Neural progenitor cell (in vitro differentiated cells): ENCODE results near the gene MISP3. TPM values are rescaled to one million over a fixed set of nuclear protein-coding genes. Genes with fewer than 3 reads are reported as not detected.

Experiments used
- DNase-seq: peaks from one replicate; pipeline ENCODE4 v3.0.0-alpha.2; 2016; ENCODE audit warnings: low spot score
- H2AFZ ChIP-seq: fragments of 200-600 bp; sonication (generic); replicated peaks from 2 replicates; pipeline ENCODE4 v1.6.1; 2016; ENCODE audit warnings: antibody characterized with exemption
- H3F3A ChIP-seq: fragments of 200-600 bp; sonication (generic); 2 replicates; pipeline ENCODE4 v1.6.1; 2016; ENCODE audit warnings: antibody characterized with exemption, low read depth
- H3K27ac ChIP-seq: fragments of 200-600 bp; sonication (generic); 2 replicates; pipeline ENCODE4 v1.5.1; 2016; ENCODE audit warnings: mild to moderate bottlenecking
- H3K27me3 ChIP-seq: fragments of 200-600 bp; sonication (generic); 2 replicates; pipeline ENCODE4 v1.6.1; 2016; ENCODE audit warnings: mild to moderate bottlenecking, moderate library complexity
- H3K36me3 ChIP-seq: fragments of 200-600 bp; sonication (generic); 2 replicates; pipeline ENCODE4 v1.5.1; 2016
- H3K4me1 ChIP-seq: fragments of 200-600 bp; sonication (generic); 2 replicates; pipeline ENCODE4 v1.6.1; 2016; ENCODE audit warnings: mixed run types
- H3K4me2 ChIP-seq: fragments of 200-600 bp; sonication (generic); 2 replicates; pipeline ENCODE4 v1.6.1; 2016
- H3K4me3 ChIP-seq: fragments of 200-600 bp; sonication (generic); 2 replicates; pipeline ENCODE4 v1.5.1; 2016
- H3K79me2 ChIP-seq: fragments of 200-600 bp; sonication (generic); 2 replicates; pipeline ENCODE4 v1.6.1; 2016; ENCODE audit warnings: low read depth
- H3K9ac ChIP-seq: fragments of 200-600 bp; sonication (generic); 2 replicates; pipeline ENCODE4 v1.6.1; 2016
- H3K9me3 ChIP-seq: fragments of 200-600 bp; sonication (generic); 2 replicates; pipeline ENCODE4 v1.5.1; 2016; ENCODE audit warnings: low read depth
- H4K20me1 ChIP-seq: fragments of 200-600 bp; sonication (generic); 2 replicates; pipeline ENCODE4 v1.6.1; 2016; ENCODE audit warnings: low read depth
- H3K27ac Mint-ChIP-seq: 3 replicates; pipeline ENCODE4 v1.8.0; 2021; ENCODE audit warnings: mixed read lengths
- H3K27me3 Mint-ChIP-seq: 2 replicates; pipeline ENCODE4 v1.8.0; 2022; ENCODE audit warnings: low read depth, mild to moderate bottlenecking, inconsistent platforms, moderate library complexity, mixed read lengths; ENCODE audit not compliant: insufficient read depth
- H3K36me3 Mint-ChIP-seq: 3 replicates; pipeline ENCODE4 v1.8.0; 2021; ENCODE audit warnings: mixed read lengths
- H3K4me1 Mint-ChIP-seq: 3 replicates; pipeline ENCODE4 v1.8.0; 2021; ENCODE audit warnings: mixed read lengths
- H3K4me3 Mint-ChIP-seq: 3 replicates; pipeline ENCODE4 v1.8.0; 2021; ENCODE audit warnings: mild to moderate bottlenecking, moderate library complexity, mixed read lengths
- H3K9me3 Mint-ChIP-seq: 3 replicates; pipeline ENCODE4 v1.8.0; 2020; ENCODE audit warnings: mixed read lengths
- CTCF ChIP-seq: fragments of 200-600 bp; sonication (generic); IDR thresholded peaks from 2 replicates; pipeline ENCODE4 v1.5.1; 2017; ENCODE audit warnings: antibody characterized with exemption, mild to moderate bottlenecking
- EZH2 ChIP-seq: fragments of 200-600 bp; sonication (generic); IDR thresholded peaks from 2 replicates; pipeline ENCODE4 v1.6.1; 2017; ENCODE audit warnings: antibody characterized with exemption, mild to moderate bottlenecking, moderate library complexity
- EZH2phosphoT487 ChIP-seq: fragments of 200-600 bp; sonication (generic); IDR thresholded peaks from 2 replicates; pipeline ENCODE4 v1.6.1; 2017; ENCODE audit warnings: antibody characterized with exemption
- total RNA-seq: library from RNA; depleted of rRNA; stranded (reverse); fragments of >200 nt; gene quantifications from 2 replicates; pipeline ENCODE4 v1.2.3, GENCODE V29; 2015; ENCODE audit warnings: low replicate concordance

The MISP3 gene
- total RNA-seq, 1 donor from 2014 or later = not detected

- no peaks in the 10 kb centered on the region for H3K79me2 ChIP-seq
- no peak for DNase-seq
- H3K9me3 ChIP-seq = no peaks in the 10 kb centered on the region
- H3F3A ChIP-seq = no peaks in the 10 kb centered on the region
- H3K4me2 ChIP-seq = no peak overlapping the region
- TF ChIP-seq CTCF (no peak), EZH2 (no peak), EZH2phosphoT487 (no peak)
- H3K27me3 ChIP-seq = no peaks in the 10 kb centered on the region
- H3K27me3 Mint-ChIP-seq = no peaks in the 10 kb centered on the region
- no peak overlapping the region for H3K4me3 Mint-ChIP-seq
- no peaks in the 10 kb centered on the region for H3K4me1 Mint-ChIP-seq
- H2AFZ ChIP-seq = no peak overlapping the region
- no peak overlapping the region for H3K27ac Mint-ChIP-seq
- peaks cover 3% of the 10 kb centered on the region for H4K20me1 ChIP-seq
- H3K9me3 Mint-ChIP-seq = no peaks in the 10 kb centered on the region
- no peaks in the 10 kb centered on the region for H3K36me3 ChIP-seq
- peaks cover 7% of the 10 kb centered on the region for H3K36me3 Mint-ChIP-seq
- no peaks in the 10 kb centered on the region for H3K4me1 ChIP-seq
- no peak overlapping the region for H3K27ac ChIP-seq
- no peak overlapping the region for H3K4me3 ChIP-seq
- no peak overlapping the region for H3K9ac ChIP-seq
These were observed 30.7 kb downstream of the MISP3 start for GRCh38 chr19:14103310-14103709.

- peaks cover 6% of the 10 kb centered on the region for H4K20me1 ChIP-seq
- H3K4me1 ChIP-seq = no peaks in the 10 kb centered on the region
- no peak overlapping the region for H3K27ac Mint-ChIP-seq
- H3K9ac ChIP-seq = no peak overlapping the region
- no peak overlapping the region for H3K4me3 Mint-ChIP-seq
- H3K36me3 ChIP-seq = no peaks in the 10 kb centered on the region
- H3K27ac ChIP-seq = no peak overlapping the region
- peaks cover 7% of the 10 kb centered on the region for H3K36me3 Mint-ChIP-seq
- no peak for DNase-seq
- TF ChIP-seq EZH2 (no peak), CTCF (no peak), EZH2phosphoT487 (no peak)
- H3K27me3 Mint-ChIP-seq = peaks cover 2% of the 10 kb centered on the region
- H3K4me2 ChIP-seq = no peak overlapping the region
- H3K27me3 ChIP-seq = no peaks in the 10 kb centered on the region
- no peak overlapping the region for H3K4me3 ChIP-seq
- H3K4me1 Mint-ChIP-seq = no peaks in the 10 kb centered on the region
- no peak overlapping the region for H2AFZ ChIP-seq
- no peaks in the 10 kb centered on the region for H3K79me2 ChIP-seq
- no peaks in the 10 kb centered on the region for H3K9me3 ChIP-seq
- no peaks in the 10 kb centered on the region for H3F3A ChIP-seq
- no peaks in the 10 kb centered on the region for H3K9me3 Mint-ChIP-seq
These were observed 33.1 kb downstream of the MISP3 start for GRCh38 chr19:14105680-14106079.

- Histone ChIP-seq H3K79me2 (no peaks in the 10 kb centered on the region), H3K27ac (no peak overlapping the region), H3K27me3 (no peaks in the 10 kb centered on the region), H3K4me1 (peaks cover 3% of the 10 kb centered on the region), H3K9ac (no peak overlapping the region), H3K36me3 (no peaks in the 10 kb centered on the region), H3K4me3 (no peak overlapping the region), H3F3A (no peaks in the 10 kb centered on the region), H4K20me1 (peaks cover 10% of the 10 kb centered on the region), H2AFZ (no peak overlapping the region), H3K4me2 (no peak overlapping the region), H3K9me3 (no peaks in the 10 kb centered on the region)
- Mint-ChIP-seq H3K27ac (no peak overlapping the region), H3K36me3 (peaks cover 3% of the 10 kb centered on the region), H3K27me3 (peaks cover 2% of the 10 kb centered on the region), H3K9me3 (no peaks in the 10 kb centered on the region), H3K4me1 (no peaks in the 10 kb centered on the region), H3K4me3 (no peak overlapping the region)
- DNase-seq = no peak
- TF ChIP-seq EZH2phosphoT487 = no peak
- TF ChIP-seq EZH2 = no peak
- TF ChIP-seq CTCF = no peak
These were observed 34.3 kb downstream of the MISP3 start for GRCh38 chr19:14106840-14107239.
